ENCODE data around the gene EID3. TPM values are rescaled to one million over a fixed set of nuclear protein-coding genes. Genes with fewer than 3 reads are reported as not detected.

EID3 gene
- polyA plus RNA-seq, 2 of the 4 experiments (the other 2 are of a cell fraction), result 6.8 to 12.2 TPM

DNA sequence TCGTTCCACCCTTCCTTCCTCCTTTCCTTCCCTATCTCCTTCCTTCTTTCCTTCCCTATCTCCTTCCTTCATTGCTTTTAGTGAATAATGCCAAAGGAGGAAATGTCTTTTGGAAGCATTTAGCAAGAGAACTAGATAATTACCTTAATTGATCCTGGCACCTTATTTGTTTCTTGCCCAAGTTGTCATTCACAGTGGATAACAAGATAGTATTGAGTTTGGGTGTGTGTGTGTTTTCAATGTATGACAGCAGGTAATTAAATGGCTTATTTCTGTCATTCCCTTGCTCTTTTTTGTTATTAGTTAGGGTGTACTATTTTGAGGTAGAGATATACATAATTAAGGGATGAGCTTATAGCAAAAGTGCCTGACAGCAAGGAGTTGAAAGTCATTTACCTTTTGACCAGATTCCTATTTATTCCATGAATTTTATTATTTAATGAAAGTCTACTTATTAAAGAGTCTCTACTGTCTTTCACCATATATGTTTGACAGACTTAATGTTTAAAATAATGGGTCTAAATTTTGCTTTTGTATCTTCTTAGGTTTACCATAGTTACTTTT, 30.2 kb downstream of the EID3 start (continued):
- TF ChIP-seq MYC (IDR thresholded peaks at IDR 0.05; ENCODE audit: borderline replicate concordance, low read length) (no peak), POLR2AphosphoS2 (conservative IDR thresholded peaks at IDR 0.05; ENCODE audit: low read length) (peak; percentile 94), RARB (CRISPR knock-in tag; IDR thresholded peaks at IDR 0.05) (peak; percentile 69; the same call in 1 of the 2 replicates), CHD2 (IDR thresholded peaks at IDR 0.05; ENCODE audit: low read length, partially characterized antibody) (no peak), BHLHE40 (IDR thresholded peaks at IDR 0.05; ENCODE audit: low read depth, low read length) (no peak), HEYL (CRISPR knock-in tag; IDR thresholded peaks at IDR 0.05) (no peak), ESRRA (IDR thresholded peaks at IDR 0.05; ENCODE audit: borderline replicate concordance, low read length) (no peak), KDM1A (IDR thresholded peaks at IDR 0.05; ENCODE audit: low read depth) (no peak), JUNB (IDR thresholded peaks at IDR 0.05) (no peak), HOXA7 (CRISPR knock-in tag; IDR thresholded peaks at IDR 0.05) (peak; percentile 91), ZC3H11A (IDR thresholded peaks at IDR 0.05) (no peak), RAD21 (conservative IDR thresholded peaks at IDR 0.05 in 1 of 2, IDR thresholded peaks at IDR 0.05 in 1 of 2) (no peak), SMC3 (IDR thresholded peaks at IDR 0.05) (no peak), HDAC2 (IDR thresholded peaks at IDR 0.05) (no peak), FOSL2 (IDR thresholded peaks at IDR 0.05) (no peak), FOSL2 (CRISPR knock-in tag; IDR thresholded peaks at IDR 0.05) (0 out of 2 replicates have a peak, but pooled peaks have one; percentile 2), KDM5A (IDR thresholded peaks at IDR 0.05) (no peak), ZNF302 (CRISPR knock-in tag; IDR thresholded peaks at IDR 0.05) (no peak), TFCP2L1 (CRISPR knock-in tag; IDR thresholded peaks at IDR 0.05) (peak; percentile 61; the same call in 1 of the 2 replicates), EHF (CRISPR knock-in tag; IDR thresholded peaks at IDR 0.05) (0 out of 2 replicates have a peak, but pooled peaks have one; percentile 63), MAZ (IDR thresholded peaks at IDR 0.05; ENCODE audit: borderline replicate concordance, low read depth, low read length) (no peak), CEBPB (IDR thresholded peaks at IDR 0.05) (no peak), ZFP36 (IDR thresholded peaks at IDR 0.05; ENCODE audit: borderline replicate concordance, partially characterized antibody) (no peak), ZSCAN20 (CRISPR knock-in tag; IDR thresholded peaks at IDR 0.05) (no peak)
- TF ChIP-seq, protein P1, sequence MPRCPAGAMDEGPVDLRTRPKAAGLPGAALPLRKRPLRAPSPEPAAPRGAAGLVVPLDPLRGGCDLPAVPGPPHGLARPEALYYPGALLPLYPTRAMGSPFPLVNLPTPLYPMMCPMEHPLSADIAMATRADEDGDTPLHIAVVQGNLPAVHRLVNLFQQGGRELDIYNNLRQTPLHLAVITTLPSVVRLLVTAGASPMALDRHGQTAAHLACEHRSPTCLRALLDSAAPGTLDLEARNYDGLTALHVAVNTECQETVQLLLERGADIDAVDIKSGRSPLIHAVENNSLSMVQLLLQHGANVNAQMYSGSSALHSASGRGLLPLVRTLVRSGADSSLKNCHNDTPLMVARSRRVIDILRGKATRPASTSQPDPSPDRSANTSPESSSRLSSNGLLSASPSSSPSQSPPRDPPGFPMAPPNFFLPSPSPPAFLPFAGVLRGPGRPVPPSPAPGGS (IDR thresholded peaks at IDR 0.05), result no peak
- TF ChIP-seq, protein P2, sequence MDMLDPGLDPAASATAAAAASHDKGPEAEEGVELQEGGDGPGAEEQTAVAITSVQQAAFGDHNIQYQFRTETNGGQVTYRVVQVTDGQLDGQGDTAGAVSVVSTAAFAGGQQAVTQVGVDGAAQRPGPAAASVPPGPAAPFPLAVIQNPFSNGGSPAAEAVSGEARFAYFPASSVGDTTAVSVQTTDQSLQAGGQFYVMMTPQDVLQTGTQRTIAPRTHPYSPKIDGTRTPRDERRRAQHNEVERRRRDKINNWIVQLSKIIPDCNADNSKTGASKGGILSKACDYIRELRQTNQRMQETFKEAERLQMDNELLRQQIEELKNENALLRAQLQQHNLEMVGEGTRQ (IDR thresholded peaks at IDR 0.05), result no peak
- TF ChIP-seq, protein P3, sequence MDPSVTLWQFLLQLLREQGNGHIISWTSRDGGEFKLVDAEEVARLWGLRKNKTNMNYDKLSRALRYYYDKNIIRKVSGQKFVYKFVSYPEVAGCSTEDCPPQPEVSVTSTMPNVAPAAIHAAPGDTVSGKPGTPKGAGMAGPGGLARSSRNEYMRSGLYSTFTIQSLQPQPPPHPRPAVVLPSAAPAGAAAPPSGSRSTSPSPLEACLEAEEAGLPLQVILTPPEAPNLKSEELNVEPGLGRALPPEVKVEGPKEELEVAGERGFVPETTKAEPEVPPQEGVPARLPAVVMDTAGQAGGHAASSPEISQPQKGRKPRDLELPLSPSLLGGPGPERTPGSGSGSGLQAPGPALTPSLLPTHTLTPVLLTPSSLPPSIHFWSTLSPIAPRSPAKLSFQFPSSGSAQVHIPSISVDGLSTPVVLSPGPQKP (IDR thresholded peaks at IDR 0.05; ENCODE audit: low read depth, low read length), result no peak
- TF ChIP-seq, protein P4, sequence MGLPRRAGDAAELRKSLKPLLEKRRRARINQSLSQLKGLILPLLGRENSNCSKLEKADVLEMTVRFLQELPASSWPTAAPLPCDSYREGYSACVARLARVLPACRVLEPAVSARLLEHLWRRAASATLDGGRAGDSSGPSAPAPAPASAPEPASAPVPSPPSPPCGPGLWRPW (IDR thresholded peaks at IDR 0.05), result no peak

DNA sequence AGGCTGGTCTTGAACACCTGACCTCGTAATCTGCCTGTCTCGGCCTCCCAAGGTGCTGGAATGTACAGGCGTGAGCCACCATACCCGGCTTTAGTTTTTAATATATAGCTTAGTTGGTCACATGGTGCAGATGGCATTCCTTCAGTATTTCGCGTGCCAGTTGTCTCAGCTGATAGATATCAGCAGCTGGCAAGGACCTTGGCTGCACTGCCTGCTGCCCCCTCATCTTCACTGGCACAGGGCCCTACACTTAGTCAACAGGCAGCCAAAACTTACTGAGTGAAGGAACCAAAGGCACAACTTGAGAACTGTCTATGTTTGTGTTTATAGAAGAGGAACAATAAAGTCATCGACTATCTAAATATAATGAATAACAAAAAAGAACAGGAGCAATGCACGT, 31.0 kb downstream of the EID3 start:
- no peak for FAIRE-seq
- ChIA-PET CTCF (interaction anchor here (0.9 to 1.5 kb wide), 2 partner anchors 8 to 119 kb away, joined by 3 to 4 read pairs; partner anchors contain the start of gene TXNRD1), POLR2A (no interaction called here)
- Histone ChIP-seq H3K4me2 (peak overlapping the region; percentile 17), H3K4me3 (no peak overlapping the region), H3K9me3 (no peaks in the 10 kb centered on the region), H3K4me1 (peaks cover 100% of the 10 kb centered on the region), H3K27ac (peak overlapping the region in 1 of 2 experiments; percentile 45; a peak in 3 of 6 replicates)
- TF ChIP-seq HOXB5 (CRISPR knock-in tag; IDR thresholded peaks at IDR 0.05), result no peak
- peak; percentile 92 for TF ChIP-seq FOSB (CRISPR knock-in tag; IDR thresholded peaks at IDR 0.05)
- TF ChIP-seq TP53 (CRISPR knock-in tag; IDR thresholded peaks at IDR 0.05), result peak; percentile 75; the same call in 1 of the 2 replicates
- TF ChIP-seq CHD4 (IDR thresholded peaks at IDR 0.05; ENCODE audit: borderline replicate concordance), result no peak
- peak; percentile 92 for TF ChIP-seq HOXA7 (CRISPR knock-in tag; IDR thresholded peaks at IDR 0.05)
- 0 out of 2 replicates have a peak, but pooled peaks have one; percentile 77 for TF ChIP-seq TFCP2L1 (CRISPR knock-in tag; IDR thresholded peaks at IDR 0.05)
- no peak for TF ChIP-seq FOSL2 (IDR thresholded peaks at IDR 0.05)
- peak; percentile 3; the same call in 1 of the 2 replicates for TF ChIP-seq FOSL2 (CRISPR knock-in tag; IDR thresholded peaks at IDR 0.05)
- TF ChIP-seq, protein P2 (IDR thresholded peaks at IDR 0.05), result peak; percentile 53
- peak; percentile 11 to 20; a peak in 4 of 6 replicates for ATAC-seq
- no peak for DNase-seq (ENCODE audit: low read depth in 1 of 2, low spot score in 1 of 2)
- WGBS (ENCODE audit: missing lambda C conversion rate), result 52% methylated on average over 8 of the region's 8 CpGs
